Calu3 (cell line): ENCODE results near the gene ATG101. TPM values are rescaled to one million over a fixed set of nuclear protein-coding genes. Genes with fewer than 3 reads are reported as not detected.

Experiments used
- BruUV-seq: library from RNA; stranded (reverse); fragments of 400-500 nt; replicated peaks from 2 replicates; lab custom pipeline; 2021; lab: Mats Ljungman, UMichigan
- CTCF ChIA-PET: fragments of 300-600 bp; sonication (Branson Sonifier 250); formaldehyde crosslinking; loops from one replicate; lab custom pipeline; 2022; ENCODE audit warnings: antibody characterized with exemption; lab: Charles Lee
- DNase-seq: peaks from one replicate; pipeline ENCODE4 v3.0.0; 2022
- H3K27ac Mint-ChIP-seq: one replicate; pipeline ENCODE4 v1.8.0; 2022; ENCODE audit warnings: mixed read lengths; ENCODE audit not compliant: unreplicated experiment
- H3K27me3 Mint-ChIP-seq: one replicate; pipeline ENCODE4 v1.8.0; 2022; ENCODE audit warnings: mixed read lengths; ENCODE audit not compliant: unreplicated experiment
- H3K36me3 Mint-ChIP-seq: one replicate; pipeline ENCODE4 v1.8.0; 2022; ENCODE audit warnings: mild to moderate bottlenecking, moderate library complexity, mixed read lengths; ENCODE audit not compliant: insufficient read depth, unreplicated experiment
- H3K4me1 Mint-ChIP-seq: one replicate; pipeline ENCODE4 v1.8.0; 2022; ENCODE audit warnings: mild to moderate bottlenecking, low read depth, mixed read lengths; ENCODE audit not compliant: unreplicated experiment
- H3K4me3 Mint-ChIP-seq: one replicate; pipeline ENCODE4 v1.8.0; 2022; ENCODE audit warnings: mild to moderate bottlenecking, low read depth, moderate library complexity, mixed read lengths; ENCODE audit not compliant: unreplicated experiment
- H3K9me3 Mint-ChIP-seq: one replicate; pipeline ENCODE4 v1.8.0; 2022; ENCODE audit warnings: low read depth, mixed read lengths; ENCODE audit not compliant: unreplicated experiment
- CTCF ChIP-seq: fragments of 200-600 bp; IDR thresholded peaks from one replicate; pipeline ENCODE4 v1.8.0; 2022; ENCODE audit warnings: antibody characterized with exemption; ENCODE audit not compliant: unreplicated experiment
- intact Hi-C: fragments of 100-400 bp; cut with micrococcal nuclease; formaldehyde crosslinking; loops from one replicate; pipeline ENCODE4 v1.10.0; 2022; ENCODE audit not compliant: unreplicated experiment
- total RNA-seq: library from RNA; stranded (reverse); gene quantifications from 2 replicates; pipeline ENCODE4 v1.2.3, GENCODE V29; 2022

Gene ATG101
- total RNA-seq, 1 experiment from 2014 or later = 32.8 TPM

- no peak for TF ChIP-seq CTCF
- H3K36me3 Mint-ChIP-seq = peaks cover 70% of the 10 kb centered on the region
- H3K27ac Mint-ChIP-seq = no peak overlapping the region
- no TSS peak for BruUV-seq
- CTCF ChIA-PET = no interaction called here
- H3K4me1 Mint-ChIP-seq = peaks cover 8% of the 10 kb centered on the region
- no peaks in the 10 kb centered on the region for H3K27me3 Mint-ChIP-seq
- H3K9me3 Mint-ChIP-seq = no peaks in the 10 kb centered on the region
- intact Hi-C loops = no loop called here
- no peak for DNase-seq
- no peak overlapping the region for H3K4me3 Mint-ChIP-seq
Measured at GRCh38 chr12:52054833-52055730, 14.7 kb upstream of the ATG101 start.

GRCh38 chr12:52055731-52056711 lies 13.8 kb upstream of the ATG101 start:
- no peaks in the 10 kb centered on the region for H3K27me3 Mint-ChIP-seq
- peaks cover 61% of the 10 kb centered on the region for H3K36me3 Mint-ChIP-seq
- intact Hi-C loops = no loop called here
- TF ChIP-seq CTCF = no peak
- no peaks in the 10 kb centered on the region for H3K9me3 Mint-ChIP-seq
- no TSS peak for BruUV-seq
- no peak overlapping the region for H3K27ac Mint-ChIP-seq
- DNase-seq = no peak
- no peak overlapping the region for H3K4me3 Mint-ChIP-seq
- CTCF ChIA-PET = no interaction called here
- peaks cover 8% of the 10 kb centered on the region for H3K4me1 Mint-ChIP-seq

- no peak overlapping the region for H3K4me3 Mint-ChIP-seq
- H3K9me3 Mint-ChIP-seq = no peaks in the 10 kb centered on the region
- DNase-seq = no peak
- intact Hi-C loops = no loop called here
- TF ChIP-seq CTCF = no peak
- BruUV-seq = no TSS peak
- peaks cover 4% of the 10 kb centered on the region for H3K4me1 Mint-ChIP-seq
- peaks cover 51% of the 10 kb centered on the region for H3K36me3 Mint-ChIP-seq
- no peaks in the 10 kb centered on the region for H3K27me3 Mint-ChIP-seq
- CTCF ChIA-PET = no interaction called here
- H3K27ac Mint-ChIP-seq = no peak overlapping the region
Measured at GRCh38 chr12:52056801-52057637, 12.8 kb upstream of the ATG101 start.
